NCI-H2081 (cell line): ENCODE data around the gene BDH1.
A peak's percentile ranks its signal among the peaks of the same experiment; 100 is the strongest.
"Not testable (repeated sequence)": the region's sequence is repeated elsewhere in the genome, so short reads cannot be mapped to it uniquely, and the experiment has no call there.

ENCODE experiments used
- DNase-seq, 2 experiments: peaks; one replicate each; lab custom pipeline; 2025; lab: John Stamatoyannopoulos, UW

BDH1 gene

DNA sequence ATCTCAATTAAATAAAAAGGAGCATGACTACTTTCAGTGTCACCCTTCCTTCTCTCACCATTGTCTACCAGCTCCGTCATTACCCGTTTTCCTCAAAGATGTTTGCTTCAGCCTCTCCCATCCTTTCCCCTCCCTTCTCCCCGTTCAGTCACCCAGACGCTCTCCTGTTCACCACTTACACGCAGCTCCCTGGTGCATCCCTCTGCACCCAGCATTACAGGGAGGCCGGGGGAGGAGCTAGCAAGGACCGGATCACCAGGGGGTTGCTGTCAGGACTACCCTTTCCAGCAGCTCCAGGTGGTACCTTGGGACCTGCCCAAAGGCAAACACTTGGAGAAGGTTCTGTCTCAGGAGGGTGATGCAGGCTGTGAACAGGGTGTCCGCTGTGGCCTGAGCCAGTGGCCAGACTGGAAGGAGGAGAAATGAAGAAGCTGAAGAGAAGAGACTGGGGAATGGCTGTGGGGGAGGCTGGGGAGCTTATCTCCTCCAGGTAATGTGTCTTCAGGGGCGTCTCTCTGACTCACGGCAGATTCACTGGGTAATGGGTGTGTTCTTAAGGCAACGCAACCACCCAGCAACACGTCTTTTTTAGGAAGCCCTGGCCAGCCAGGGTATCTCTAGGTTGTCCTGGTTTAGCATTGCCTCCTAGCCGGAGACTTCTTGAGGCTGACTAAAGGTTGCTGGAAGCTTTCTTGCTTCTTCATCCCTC lies 21.8 kb upstream of the BDH1 start:
- DNase-seq, result no peak

DNA sequence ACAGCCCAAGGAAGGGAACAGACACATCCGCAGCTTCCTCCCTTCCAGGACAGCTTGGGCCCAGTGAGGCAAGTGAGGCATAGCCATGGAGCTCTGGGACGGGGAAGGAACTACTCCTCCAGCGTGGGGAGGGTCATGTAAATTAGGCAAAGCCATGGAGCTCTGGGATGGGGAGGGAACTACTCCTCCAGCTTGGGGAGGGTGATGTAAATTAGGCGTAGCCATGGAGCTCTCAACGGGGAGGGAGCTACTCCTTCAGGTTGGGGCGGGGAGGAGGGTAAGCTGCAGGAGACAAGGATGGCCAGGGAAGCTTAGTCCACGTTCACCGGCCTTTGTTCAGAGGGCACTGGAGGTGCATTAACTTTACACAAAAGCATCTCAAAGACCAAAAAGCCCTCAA lies 21.1 kb upstream of the BDH1 start:
- DNase-seq, result no peak

DNA sequence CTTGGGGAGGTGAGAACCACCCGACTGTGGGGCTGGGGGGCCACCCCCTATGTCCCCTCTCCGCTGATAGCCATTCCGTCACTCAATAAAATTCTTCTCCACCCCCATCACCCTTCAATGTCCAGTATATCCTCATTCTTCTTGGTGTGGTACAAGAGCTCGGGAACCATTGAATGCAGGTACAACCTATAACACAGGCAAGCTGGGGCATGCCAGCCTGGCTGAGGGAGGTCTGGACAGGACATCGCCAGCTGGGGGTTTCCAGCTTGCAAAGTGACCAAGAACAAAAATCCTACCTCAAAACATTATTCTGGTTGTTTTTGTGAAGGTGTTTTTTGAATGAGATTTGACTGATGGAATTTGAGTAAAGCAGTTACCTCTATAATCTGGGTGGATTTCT lies 19.6 kb upstream of the BDH1 start:
- no peak for DNase-seq

DNA sequence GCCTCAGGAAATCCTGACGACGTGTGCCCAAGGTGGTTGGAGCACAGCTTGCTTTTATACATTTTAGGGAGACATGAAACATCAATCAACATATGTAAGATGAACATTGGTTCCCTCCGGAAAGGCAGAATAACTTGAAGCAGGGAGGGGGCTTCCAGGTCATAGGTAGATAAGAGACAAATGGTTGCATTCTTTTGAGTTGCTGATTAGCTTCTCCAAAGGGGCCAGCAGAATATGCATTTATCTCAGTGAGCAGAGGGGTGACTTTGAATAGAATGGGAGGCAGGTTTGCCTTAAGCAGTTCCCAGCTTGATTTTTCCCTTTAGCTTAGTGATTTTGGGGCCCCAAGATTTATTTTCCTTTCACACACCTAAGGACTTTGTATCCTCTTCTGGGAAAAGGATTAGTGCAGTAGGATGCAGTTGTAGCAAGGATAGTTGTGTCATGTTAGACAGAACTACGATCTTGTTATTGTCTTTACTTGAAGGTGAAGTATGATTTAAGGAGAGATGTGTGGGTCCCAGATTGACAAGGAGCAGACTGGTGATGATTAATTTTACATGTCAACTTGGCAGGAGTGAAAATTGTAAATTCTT lies 18.7 kb upstream of the BDH1 start:
- DNase-seq, result not testable (repeated sequence)

DNA sequence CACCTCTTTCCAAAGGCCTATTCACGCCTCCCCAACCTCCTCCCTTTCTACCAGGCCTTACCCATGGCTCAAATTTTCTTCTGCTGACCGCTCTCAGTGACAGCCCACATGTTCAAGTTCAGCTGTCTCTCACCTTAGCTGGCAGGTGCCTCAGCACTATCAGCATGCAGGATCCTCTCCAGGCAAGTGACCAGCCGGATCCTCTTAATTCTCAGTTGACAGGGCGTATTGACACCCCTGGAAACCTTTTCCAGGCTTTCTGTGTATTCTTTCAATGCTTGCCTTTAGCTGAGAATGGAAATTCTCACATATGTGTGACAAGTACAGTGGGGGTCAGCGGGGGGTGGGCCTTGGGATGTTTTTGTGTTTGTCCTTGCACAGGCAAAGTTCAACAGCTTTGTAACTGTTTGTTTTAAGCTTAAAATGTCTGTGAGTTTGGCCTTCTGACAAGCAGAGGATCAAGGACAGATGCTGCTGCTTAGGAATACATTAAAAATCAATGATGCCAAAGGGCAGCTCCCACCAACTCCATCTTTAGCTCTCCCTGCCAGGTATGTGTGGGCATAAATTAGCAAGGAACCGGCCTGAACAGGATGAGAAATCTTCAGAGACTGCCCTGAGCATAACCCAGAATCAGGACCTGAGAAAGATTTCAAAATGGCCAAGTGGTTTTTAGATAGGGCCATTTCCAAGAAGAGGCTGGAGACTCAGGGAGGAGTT lies 17.4 kb upstream of the BDH1 start:
- DNase-seq, result no peak

DNA sequence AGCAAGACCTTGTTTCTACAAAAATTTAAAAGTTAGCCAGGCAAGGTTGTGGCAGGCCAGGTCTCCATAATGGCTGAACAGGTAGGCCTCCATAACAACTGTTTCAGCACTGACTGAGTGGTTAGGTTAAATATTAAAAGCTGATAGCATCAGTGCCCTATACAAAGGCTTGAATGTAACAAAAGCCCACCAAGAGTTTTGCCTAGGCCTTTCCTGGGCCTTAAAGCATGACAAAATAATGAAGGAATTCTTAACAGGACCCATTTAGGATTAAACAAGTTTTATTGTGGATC lies 16.1 kb upstream of the BDH1 start:
- DNase-seq, result not testable (repeated sequence)

DNA sequence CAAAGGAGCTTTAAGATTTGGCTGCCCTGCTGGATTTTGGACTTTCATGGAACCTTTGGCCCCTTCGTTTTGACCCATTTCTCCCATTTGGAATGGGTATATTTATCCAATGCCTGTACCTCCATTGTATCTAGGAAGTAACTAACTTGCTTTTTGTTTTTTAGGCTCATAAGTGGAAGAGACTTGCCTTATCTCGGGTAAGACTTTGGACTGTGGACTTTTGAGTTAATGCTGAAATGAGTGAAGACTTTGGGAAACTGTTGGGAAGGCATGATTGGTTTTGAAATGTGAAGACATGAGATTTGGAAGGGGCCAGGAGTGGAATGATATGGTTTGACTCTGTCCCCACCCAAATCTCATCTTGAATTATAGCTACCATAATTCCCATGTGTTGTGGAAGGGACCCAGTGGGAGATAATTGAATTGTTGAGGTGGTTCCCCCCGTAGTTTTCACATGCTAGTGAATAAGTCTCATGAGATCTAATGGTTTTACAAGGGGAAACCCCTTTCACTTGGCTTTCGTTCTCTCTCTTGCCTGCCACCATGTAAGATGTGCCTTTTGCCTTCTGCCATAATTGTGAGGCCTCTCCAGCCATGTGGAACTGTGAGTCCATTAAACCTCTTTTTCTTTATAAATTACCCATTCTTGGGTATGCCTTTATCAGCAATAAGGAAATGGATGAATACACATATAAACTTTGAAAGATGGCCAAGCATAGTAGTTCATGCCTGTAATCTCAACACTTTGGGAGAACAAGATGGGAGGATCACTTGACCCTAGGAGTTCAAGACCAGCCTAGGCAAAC lies 15.5 kb upstream of the BDH1 start:
- not testable (repeated sequence) for DNase-seq

DNA sequence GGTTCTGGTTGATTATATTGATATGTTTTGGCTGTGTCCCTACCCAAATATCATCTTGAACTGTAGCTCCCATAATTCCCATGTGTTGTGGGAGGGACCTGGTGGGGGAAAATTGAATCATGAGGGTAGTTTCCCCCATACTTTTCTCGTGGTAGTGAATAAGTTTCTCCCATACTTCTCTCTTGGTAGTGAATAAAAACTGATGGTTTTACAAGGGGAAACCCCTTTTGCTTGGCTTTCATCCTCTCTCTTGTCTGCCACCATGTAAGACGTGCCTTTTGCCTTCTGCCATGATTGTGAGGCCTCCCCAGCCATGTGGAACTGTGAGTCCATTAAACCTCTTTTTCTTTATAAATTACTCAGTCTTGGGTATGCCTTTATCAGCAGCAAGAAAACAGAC lies 13.7 kb upstream of the BDH1 start:
- DNase-seq, result not testable (repeated sequence)

DNA sequence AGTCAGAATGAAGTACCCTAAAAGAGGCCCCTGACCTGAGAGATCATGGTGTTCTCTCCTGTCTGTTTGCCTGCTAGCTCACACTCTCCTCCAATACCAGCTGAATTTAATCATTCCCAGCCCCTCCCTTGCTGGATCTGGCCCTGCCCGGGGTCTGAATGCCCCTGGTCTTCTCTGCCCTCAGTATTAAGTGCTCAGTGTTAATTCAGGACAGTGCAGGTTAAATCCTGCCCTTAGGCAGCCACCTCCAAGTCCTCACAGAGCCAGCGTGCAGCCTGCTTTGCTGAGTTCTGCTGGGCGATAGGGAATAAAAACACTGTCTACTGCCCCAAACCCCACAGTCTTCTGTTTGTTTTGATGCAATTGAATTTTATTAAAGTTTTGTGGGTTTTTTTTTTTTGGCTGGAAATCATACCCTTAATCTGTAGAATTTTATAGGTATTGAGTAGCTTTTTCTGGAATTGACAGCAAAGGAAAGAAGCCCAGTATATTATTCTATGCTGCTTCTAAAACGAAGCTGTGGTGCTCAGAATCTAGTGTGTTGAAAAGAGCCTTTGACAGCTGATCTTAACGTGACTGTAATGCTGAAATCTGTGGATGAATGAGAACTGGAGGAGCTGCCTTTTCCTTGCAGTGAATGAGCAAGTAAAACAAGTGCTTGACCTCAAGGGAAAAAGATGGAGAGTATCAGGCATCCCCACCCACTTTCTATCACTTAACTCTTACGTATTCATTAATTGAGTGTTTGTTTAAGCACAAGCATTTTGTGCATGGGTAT lies 12.3 kb upstream of the BDH1 start:
- DNase-seq, result no peak

DNA sequence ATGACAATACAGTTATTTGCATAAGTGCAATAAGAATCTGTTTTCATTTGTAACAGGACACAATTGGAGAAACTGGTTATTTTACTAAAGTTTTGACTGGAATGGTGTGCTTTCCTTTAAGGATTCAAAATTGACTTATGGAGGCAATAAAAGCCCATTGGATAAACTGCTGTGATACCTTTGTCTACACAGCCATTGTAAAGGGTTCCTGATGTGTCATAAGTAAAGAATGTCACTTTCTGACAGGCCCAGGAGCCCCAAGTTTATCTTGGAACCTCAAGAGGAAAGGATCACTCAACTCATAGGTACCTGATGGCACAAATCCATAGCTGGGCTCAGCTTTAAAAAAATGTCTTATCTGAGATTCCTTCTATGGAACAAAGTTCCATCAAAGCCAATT lies 10.4 kb upstream of the BDH1 start:
- DNase-seq, result not testable (repeated sequence)

DNA sequence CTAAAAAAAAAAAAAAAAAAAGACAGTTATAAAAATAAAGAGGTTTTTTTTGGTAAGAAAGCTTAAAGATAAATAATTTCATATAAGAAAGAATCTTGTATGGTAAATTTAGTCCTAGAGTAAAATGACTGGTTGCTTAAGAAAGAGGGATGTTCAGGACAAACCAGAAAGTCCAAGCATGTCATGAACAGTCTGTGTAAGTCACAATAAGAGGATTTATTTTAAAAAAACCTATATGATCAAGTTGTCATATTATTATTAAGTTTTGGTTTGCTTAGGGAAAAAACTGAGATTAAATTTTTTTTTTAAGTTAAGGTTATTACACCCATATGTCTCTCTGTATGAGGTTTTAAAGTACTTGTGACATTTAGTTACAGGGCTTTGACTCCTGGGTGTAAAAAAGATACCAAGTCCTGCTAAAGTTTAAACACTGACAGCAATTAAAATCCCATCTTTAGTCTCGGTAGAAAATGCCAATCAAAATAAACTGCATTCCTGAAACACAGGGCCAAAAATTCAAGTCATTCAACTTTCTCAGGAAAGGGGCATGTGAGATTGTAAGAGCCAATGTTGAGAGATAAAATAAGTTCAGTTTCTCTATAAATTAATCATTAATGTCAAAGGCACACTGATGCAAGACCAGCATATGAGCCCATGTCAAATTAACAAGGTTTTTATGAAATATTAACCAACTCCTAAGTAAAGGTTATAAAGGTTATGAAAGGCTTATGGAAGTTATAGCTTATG lies 8.5 kb upstream of the BDH1 start:
- no peak for DNase-seq

DNA sequence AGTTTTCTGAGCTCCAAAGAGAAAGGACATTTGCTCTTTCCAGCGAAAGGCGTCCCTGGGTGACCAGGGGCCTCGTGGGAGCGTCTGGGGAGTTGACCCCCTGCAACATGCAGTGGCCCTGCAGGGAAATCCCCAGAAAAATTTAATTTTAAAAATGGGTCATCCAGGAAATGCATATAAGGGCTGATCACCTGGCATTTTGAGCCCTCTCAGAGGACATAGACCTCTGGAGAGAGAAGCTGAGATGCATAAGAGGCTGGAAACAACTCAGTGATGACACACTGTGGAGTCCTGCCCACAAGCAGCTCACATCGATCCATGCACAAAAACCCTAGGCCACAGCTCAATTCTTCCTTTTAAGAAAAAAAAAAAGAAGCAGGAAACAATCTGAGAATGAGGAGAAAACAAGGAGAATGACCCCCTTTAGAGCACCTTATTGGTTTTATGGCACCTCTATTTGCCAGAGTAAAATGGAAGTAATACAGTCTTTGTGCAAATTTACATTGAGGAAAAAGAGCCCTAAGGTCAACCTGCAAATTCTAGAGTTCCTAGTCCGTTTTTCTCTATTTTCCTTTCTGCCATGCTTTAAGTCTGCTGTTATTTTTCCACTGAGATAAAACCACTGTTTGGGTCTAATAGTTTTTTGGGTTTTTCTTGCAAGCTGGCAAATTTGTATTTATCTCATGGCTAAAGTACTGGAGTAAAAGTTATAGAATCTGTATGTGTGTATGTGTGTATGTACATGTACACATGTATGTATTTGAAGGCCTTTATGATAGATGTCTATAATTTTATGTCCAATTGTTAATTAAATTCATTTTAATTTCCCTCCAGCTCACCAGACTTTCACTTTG lies 6.9 kb upstream of the BDH1 start:
- DNase-seq, result no peak

DNA sequence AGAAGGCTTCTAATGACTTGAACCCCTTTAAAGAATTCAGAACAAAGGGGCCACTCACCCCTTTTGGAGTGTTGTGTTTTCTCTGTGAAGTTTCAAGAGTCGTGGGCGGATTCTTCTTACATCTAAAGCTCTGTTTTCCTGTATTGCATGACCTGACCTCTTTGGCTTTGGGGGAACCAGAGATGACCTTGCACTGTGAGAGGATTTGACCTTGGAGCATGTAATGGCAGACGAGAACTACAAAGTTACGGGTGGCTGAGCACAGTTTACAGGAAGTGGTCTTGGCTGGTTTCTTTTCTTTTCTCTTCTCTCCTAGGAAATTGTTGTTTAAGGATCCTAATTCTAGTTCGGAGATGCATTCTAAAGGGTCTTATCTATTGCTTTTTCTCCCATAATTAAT lies 6.2 kb upstream of the BDH1 start:
- no peak for DNase-seq

DNA sequence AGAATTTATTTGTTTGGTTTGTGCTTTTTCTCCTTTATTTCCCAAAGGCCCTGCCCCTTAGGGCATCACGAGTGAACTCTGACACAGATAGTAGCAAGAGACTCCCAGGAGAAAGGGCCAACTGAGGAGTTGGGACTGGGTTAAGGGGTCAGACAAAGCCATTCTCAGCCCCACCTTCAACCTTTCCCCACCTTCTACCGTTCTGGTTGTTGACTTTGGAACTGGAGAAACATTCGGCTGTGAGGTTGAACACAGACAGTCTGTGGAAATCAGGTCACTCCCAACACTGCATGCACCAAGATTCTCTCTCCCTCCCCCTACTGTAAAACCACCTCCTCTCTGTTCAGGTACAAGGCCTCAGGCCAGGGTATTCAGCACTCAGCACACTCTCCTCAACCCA lies 3.9 kb upstream of the BDH1 start:
- no peak for DNase-seq

DNA sequence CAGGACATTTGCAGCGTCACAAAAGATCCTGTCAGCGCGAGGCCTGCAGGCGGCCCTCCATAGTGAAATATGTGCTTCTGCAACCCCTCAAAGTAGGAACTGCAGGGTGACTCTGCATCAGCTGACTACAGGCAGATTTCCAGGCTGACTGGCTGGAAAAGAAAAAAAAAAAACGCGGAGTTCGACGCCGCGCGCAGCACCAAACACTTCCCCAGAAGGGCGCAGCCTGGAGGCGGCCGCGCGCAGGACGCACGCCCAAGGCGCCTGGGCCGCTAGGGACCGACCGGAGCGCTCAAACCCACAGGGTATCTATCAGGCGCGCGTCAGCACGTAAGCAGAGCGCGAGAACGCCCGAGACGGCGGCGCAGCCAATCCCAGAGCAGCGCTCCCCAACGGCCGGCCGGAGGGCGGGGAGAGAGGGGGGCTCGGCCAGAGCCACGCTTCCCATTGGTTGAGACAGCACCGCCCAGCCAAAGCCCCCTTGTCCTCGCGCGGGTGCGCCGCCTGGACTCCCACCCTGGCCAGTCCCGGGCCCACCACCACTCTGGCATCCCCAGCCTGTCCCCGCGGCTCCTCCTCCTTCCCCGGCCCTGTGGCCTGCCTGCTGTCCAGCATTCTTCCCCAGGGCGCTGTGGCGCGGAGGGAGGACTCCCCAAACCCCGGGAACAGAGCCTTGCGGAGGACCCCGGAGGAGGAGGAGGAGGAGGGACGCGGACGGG lies 1.0 kb downstream of the BDH1 start:
- peak; percentile 99 to 100 for DNase-seq

DNA sequence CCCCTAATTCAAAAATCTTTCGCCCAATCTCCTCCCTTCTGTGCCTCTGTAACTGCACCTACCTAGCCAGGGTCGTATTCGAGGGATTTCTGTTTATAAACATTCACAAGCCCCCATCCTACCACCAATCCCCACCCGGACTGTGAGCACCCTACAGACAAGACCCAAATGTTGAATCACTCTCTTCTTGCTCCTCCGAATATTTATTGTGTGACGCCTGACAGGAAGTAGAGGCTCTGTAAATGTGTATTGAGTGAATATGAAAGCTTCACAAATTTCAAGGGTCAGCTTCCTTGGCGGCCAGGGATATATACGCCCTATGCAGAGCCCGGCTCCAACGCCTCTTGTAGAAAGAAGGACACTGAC lies 1.6 kb downstream of the BDH1 start:
- DNase-seq, result no peak

DNA sequence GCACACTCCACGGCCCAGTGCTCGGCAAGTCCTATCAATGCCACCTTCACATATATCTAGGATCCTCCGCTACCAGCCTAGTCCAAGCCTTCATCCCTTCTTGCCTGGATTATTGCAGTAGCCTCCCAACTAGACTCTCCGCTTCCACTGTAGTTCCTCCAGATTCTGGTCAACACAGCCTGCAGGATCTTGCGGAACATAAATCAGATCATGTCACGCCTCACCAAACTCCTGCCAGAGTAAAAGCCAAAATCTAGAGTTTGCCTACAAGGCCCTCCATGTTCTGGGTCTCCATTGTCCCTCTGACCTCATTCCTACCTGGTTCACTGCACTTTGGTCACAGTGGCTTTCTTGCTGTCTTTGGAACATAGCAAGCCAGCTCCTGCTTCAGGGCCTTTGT lies 3.6 kb downstream of the BDH1 start:
- no peak for DNase-seq

DNA sequence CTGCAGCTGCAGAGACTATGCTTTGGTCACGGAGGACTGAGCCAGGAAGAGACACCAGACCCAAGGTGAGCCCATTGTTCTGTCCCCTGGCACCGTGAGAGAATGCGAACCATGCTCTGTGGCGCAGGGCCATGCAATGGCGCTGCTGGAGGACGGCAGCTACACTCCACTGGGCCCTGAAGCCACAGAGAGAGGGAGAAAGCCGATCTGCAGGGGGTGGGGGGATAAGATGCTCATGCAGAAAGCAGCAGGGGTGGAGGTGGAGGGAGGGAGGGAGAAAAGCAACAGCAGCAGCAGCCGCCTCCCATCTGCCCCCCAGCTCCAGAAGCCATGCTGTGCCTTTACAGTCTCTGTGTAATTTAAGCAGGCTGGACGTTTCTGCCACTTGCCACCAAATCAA lies 5.3 kb downstream of the BDH1 start:
- no peak for DNase-seq

DNA sequence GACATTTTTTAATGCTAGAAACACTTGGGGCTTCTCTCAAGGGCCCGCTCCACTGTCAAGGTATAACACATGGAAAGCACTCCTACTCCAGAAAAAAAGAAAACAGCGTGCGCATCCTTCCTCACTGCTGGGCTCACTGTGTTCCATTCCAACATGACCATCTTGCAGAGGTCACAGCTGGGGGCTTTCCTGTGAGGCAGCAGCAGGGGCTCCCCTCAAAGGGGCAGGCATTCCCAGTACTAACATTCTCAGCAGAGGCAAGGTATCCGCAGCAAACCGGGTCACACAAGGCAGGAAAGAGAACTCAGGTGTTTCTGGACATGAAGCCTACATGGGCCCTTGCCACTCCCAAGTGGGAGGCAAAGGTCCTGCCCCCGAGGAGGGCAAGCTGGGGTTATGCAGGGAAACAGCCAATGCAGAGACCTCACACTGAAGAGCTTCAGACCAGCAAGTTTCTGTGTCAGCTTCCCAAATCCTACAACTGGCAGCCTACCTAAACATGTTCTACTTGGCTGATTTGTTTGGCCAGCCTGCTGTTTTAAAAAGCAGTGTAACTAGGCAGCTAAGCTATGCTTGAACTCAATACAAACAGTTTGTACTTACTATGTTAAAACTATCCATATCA lies 6.4 kb downstream of the BDH1 start:
- DNase-seq, result no peak
